ENCODE measurements around the gene CACNA2D3.
"Not testable (repeated sequence)": the region's sequence is repeated elsewhere in the genome, so short reads cannot be mapped to it uniquely, and the experiment has no call there.

The CACNA2D3 gene

GRCh38 chr3:54434756-54435155, 312.4 kb downstream of the CACNA2D3 start:
- in situ Hi-C loops (cut with HindIII; ENCODE audit: low sequenced_read_pairs), result no loop called here

GRCh38 chr3:54437271-54437670, 314.9 kb downstream of the CACNA2D3 start:
- in situ Hi-C loops (cut with HindIII; ENCODE audit: low sequenced_read_pairs), result no loop called here

GRCh38 chr3:54443561-54444161, 321.3 kb downstream of the CACNA2D3 start:
- in situ Hi-C loops (cut with HindIII; ENCODE audit: low sequenced_read_pairs), result no loop called here

GRCh38 chr3:54445630-54446029, 323.3 kb downstream of the CACNA2D3 start:
- in situ Hi-C loops (cut with HindIII; ENCODE audit: low sequenced_read_pairs), result no loop called here

GRCh38 chr3:54447427-54447826, 325.1 kb downstream of the CACNA2D3 start:
- in situ Hi-C loops (cut with HindIII; ENCODE audit: low sequenced_read_pairs), result no loop called here

GRCh38 chr3:54454806-54455205, 332.5 kb downstream of the CACNA2D3 start:
- in situ Hi-C loops (cut with HindIII; ENCODE audit: low sequenced_read_pairs), result no loop called here

- in situ Hi-C loops (cut with HindIII; ENCODE audit: low sequenced_read_pairs), result no loop called here
Observed at GRCh38 chr3:54458357-54458756, 336.0 kb downstream of the CACNA2D3 start.

GRCh38 chr3:54464554-54464953, 342.2 kb downstream of the CACNA2D3 start:
- in situ Hi-C loops (cut with HindIII; ENCODE audit: low sequenced_read_pairs), result not testable (repeated sequence)

- in situ Hi-C loops (cut with HindIII; ENCODE audit: low sequenced_read_pairs), result no loop called here
Observed at GRCh38 chr3:54476891-54477290, 354.5 kb downstream of the CACNA2D3 start.

GRCh38 chr3:54481606-54482365, 359.4 kb downstream of the CACNA2D3 start:
- in situ Hi-C loops (cut with HindIII; ENCODE audit: low sequenced_read_pairs), result no loop called here

- in situ Hi-C loops (cut with HindIII; ENCODE audit: low sequenced_read_pairs), result no loop called here
Observed at GRCh38 chr3:54484334-54484733, 362.0 kb downstream of the CACNA2D3 start.

GRCh38 chr3:54486317-54486716, 364.0 kb downstream of the CACNA2D3 start:
- in situ Hi-C loops (cut with HindIII; ENCODE audit: low sequenced_read_pairs), result no loop called here

GRCh38 chr3:54488297-54488696, 365.9 kb downstream of the CACNA2D3 start:
- in situ Hi-C loops (cut with HindIII; ENCODE audit: low sequenced_read_pairs), result no loop called here

- in situ Hi-C loops (cut with HindIII; ENCODE audit: low sequenced_read_pairs), result no loop called here
Observed at GRCh38 chr3:54494209-54494608, 371.9 kb downstream of the CACNA2D3 start.

GRCh38 chr3:54506603-54507002, 384.3 kb downstream of the CACNA2D3 start:
- in situ Hi-C loops (cut with HindIII; ENCODE audit: low sequenced_read_pairs), result no loop called here

GRCh38 chr3:54507876-54508460, 385.6 kb downstream of the CACNA2D3 start:
- in situ Hi-C loops (cut with HindIII; ENCODE audit: low sequenced_read_pairs), result no loop called here

GRCh38 chr3:54510506-54510905, 388.2 kb downstream of the CACNA2D3 start:
- in situ Hi-C loops (cut with HindIII; ENCODE audit: low sequenced_read_pairs), result no loop called here

- in situ Hi-C loops (cut with HindIII; ENCODE audit: low sequenced_read_pairs), result no loop called here
Observed at GRCh38 chr3:54511766-54512365, 389.5 kb downstream of the CACNA2D3 start.

- in situ Hi-C loops (cut with HindIII; ENCODE audit: low sequenced_read_pairs), result no loop called here
Observed at GRCh38 chr3:54514006-54514405, 391.7 kb downstream of the CACNA2D3 start.

- in situ Hi-C loops (cut with HindIII; ENCODE audit: low sequenced_read_pairs), result no loop called here
Observed at GRCh38 chr3:54514416-54514815, 392.1 kb downstream of the CACNA2D3 start.

GRCh38 chr3:54515441-54516213, 393.3 kb downstream of the CACNA2D3 start:
- in situ Hi-C loops (cut with HindIII; ENCODE audit: low sequenced_read_pairs), result no loop called here

Data from endothelial cell of hepatic sinusoid (primary cell).